NCI-H2196 (cell line): Measurements from ENCODE around the gene ANXA6.

Source experiments
- DNase-seq: peaks from one replicate; lab custom pipeline; 2025; ENCODE audit not compliant: unreplicated experiment; lab: John Stamatoyannopoulos, UW

ANXA6 gene

DNA sequence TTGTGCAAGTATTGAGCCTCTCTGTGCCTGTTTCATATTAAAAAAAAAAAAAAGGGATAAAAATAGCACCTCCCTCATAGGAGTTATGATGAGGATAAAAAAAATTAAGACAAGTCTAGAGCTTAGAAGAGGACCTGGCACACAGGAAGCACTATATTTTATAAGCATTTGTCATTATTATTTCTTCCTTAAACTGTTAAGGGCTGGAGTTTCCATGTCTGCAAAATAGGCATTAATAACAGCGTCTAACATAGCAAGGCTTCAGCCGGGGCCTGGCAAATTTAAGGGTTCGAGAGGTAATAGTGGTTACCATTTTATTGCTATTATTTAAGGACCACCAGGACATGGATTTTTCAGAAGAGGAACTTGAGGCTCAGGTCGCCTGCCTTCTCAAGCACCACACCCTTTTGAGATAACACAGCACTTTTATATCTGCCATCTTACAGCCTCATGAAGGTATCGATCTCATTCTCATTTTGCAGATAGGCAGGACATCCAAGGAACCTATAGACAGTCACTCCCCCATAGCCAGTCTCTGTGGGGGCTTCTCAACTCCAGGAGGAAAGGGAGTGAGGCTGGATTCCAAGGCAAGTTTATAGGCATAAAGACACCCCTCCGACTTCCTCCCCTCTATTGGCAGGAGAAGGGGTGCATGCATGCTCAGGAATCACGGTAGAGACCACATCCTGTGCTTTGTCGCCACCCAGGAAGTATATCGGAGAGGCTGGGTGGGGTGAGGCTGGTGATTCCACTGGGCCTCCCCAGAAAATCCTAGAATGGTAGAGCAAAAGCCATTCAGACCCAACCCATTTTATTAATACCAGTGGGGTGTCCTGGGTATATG, 2.4 kb downstream of the ANXA6 start:
- no peak for DNase-seq

- no peak for DNase-seq
Measured at GRCh38 chr5:151153766-151154272, 3.8 kb downstream of the ANXA6 start.

GRCh38 chr5:151153300-151153699, 4.3 kb downstream of the ANXA6 start:
- DNase-seq: no peak

- no peak for DNase-seq
Measured at GRCh38 chr5:151151793-151152192, 5.8 kb downstream of the ANXA6 start.

DNA sequence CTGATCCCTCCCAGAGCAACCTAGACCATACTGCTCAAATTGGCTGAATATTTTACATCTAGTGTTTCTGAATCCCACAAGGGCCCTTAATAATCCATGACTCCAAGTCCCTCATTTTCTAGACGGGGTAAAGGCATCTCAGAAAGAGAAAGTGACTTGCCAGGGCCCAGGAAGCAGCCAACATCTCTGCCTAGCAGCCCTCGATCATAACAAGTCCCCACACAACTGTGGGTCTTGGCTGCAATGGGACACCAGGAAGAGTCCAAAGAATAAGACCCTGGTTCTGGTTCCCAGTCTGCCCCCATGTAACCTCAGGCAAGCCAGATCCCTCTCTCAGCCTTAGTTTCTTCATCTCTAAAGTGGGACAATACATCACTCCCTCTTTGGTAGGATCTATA, 6.3 kb downstream of the ANXA6 start:
- no peak for DNase-seq

GRCh38 chr5:151150471-151151262, 6.9 kb downstream of the ANXA6 start:
- DNase-seq: peak; percentile 11

- no peak for DNase-seq
Measured at GRCh38 chr5:151148583-151148982, 9.0 kb downstream of the ANXA6 start.

DNA sequence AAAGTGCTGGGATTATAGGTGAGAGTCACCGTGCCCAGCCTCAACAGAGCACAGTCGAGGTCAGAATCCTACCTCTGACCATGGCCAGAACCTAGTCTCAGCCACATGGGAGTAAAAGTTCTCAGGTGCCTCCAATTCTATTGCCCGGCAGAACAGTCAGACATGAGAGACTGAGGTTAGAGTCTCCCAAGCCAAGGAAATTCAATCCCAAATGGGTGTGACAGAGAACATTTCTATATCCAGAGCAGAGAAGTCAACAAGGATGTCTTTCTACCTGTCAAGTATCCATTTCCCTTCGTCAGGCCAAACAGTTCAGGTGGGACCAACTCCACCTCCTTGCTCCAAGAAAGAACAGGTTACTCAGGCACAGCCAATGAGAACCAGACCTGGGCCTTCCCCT, 10.5 kb downstream of the ANXA6 start:
- no peak for DNase-seq

GRCh38 chr5:151146061-151146460, 11.5 kb downstream of the ANXA6 start:
- no peak for DNase-seq

DNA sequence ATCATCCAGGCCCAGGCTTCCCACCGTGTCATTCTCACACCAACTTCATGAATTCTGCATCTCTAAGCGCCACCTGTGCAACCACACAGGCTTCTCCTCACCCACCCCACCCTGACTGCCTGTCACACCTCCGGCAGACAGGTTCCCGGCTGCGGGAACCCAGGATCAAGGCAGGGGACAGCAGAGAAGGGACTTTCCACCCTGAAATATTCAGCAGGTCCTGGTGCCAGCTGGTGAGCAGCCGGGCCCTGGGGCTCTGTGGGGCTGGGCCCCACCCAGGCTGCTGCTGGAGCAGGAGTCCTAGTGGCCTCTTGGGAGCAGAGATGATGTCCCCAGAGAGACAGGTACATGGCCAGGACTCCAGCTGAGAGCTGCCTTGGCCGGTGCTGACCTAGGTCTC, 12.7 kb downstream of the ANXA6 start:
- DNase-seq: no peak

DNA sequence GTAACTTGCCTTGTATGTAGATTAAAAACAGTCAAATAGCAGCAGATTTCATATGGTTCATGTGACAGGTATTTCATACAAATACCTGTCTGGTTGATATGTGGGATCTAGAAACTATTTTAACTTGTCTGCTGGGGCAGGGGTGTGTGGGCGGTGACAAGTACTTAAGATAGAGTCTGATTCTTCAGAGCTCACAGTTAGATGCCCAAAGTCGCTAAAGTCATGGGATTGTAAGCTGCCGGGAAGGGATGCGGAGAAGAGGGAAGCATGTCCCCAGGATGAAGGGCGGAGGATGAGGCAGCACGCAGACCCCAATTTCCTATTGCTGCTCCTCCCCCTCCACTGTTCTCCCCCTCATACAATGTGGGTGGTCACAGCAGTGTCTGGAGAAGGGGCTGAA, 13.3 kb downstream of the ANXA6 start:
- DNase-seq: no peak

- no peak for DNase-seq
Measured at GRCh38 chr5:151143645-151144044, 13.9 kb downstream of the ANXA6 start.

DNA sequence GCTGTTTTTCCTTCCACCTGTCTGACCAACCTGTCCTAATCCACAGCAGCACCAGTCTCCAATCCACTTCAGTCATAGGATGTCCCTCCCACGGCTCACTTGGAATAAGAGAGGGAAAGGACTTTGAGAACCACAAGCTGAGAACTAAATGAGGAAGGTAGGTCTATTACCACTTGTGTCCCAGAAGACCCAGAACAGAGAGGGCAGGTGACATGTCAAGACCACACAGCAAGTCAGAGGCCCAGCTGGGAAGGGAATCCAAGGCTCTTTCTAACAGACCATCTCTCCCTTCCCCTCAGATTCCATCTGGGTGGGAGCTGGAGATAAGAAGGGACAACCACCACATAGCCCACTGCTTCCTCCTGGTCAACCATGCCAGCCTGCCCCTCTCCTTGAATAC, 14.6 kb downstream of the ANXA6 start:
- no peak for DNase-seq

DNA sequence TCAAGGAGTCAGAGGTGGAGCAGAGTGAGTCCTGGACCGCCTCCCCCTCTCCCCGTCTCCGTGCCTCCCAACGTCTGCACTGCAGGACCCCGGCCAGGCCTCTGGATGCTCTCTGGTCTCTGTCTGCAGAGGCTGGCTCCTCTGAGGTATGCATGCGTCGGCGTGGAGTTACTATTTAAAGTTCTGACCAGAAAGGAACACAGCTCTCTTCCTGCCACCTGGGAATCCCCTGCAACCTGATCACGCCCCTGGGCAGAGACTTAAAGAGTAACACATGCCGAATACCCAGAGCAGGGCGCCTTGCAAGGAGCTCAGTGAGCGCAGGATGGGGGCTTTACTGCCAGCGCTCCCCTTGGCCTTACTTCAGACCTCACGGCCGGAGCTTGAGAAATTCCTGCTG, 16.0 kb downstream of the ANXA6 start:
- DNase-seq: no peak

DNA sequence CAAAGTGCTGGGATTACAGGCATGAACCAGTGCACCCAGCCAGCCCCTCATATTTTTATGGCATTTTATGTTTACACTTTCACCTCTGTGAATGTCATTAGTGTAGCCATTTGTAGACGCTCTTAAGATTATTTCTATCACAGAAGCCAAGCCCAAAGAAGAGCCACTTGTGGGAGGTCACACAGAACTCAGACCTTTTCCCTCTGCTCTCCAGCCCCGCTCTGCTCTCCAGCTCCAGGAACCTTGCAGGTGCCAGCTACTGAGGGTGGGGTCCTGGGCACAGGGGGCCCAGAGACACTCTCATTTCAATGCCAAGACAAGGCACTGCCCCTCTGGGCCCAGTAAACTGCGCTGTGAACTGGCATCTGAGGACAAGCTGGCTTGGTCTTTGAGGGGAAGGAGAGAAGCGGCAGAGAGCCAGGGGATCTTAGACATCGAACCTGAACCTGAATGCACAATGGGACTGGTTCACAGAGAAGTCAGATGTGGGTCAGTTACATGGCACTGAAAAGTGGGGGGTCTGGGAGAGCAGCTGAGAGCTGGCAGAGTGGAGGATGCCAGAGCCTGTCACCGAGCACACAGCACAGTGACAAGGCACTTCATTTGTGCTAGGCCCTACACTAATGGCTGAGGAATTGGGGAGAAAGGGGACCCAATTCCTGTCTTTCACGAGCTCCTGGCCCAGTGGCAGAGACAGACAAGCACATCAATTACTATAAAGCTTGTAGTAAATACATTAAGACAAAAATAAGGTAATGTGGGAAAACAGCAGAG, 16.7 kb downstream of the ANXA6 start:
- no peak for DNase-seq

DNA sequence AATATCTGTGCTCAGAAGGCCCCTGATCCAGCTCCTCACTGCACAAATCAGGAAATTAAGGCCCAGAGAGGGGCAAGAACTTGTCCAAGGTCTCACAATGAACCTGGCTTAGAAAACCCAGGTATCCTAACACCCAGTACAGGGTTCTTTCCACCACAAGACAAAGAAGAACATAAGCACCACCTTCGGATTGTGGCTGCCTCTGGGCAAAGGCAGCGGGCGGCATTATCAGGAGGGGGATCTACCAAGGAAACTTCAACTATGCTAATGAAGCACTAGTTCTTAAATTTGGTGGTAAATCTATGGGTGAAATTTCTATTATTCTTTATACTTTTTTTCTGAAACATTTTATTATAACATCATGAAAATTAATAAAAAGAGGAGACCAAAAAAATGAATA, 17.9 kb downstream of the ANXA6 start:
- no peak for DNase-seq

- DNase-seq: peak; percentile 54
Measured at GRCh38 chr5:151139015-151139414, 18.6 kb downstream of the ANXA6 start.

DNA sequence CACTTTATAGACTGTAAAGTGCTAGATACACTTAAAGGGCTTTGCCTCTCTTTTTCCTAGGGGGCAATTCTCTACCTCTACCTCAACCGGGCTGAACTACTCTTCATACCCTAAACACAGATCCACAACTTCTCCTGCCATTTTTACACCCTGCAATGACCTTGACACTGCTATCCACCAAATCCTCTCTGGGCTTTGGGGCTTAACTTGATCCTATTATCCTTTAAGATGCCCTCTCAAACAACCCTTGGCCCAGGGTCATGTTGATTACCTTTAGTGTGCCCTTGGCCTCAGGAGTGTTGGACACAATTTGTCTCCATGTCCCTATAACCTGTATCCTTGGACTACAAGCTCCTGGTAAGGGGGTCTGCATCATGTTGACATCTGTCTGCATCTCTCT, 19.5 kb downstream of the ANXA6 start:
- DNase-seq: no peak

- DNase-seq: no peak
Measured at GRCh38 chr5:151137067-151137825, 20.3 kb downstream of the ANXA6 start.

DNA sequence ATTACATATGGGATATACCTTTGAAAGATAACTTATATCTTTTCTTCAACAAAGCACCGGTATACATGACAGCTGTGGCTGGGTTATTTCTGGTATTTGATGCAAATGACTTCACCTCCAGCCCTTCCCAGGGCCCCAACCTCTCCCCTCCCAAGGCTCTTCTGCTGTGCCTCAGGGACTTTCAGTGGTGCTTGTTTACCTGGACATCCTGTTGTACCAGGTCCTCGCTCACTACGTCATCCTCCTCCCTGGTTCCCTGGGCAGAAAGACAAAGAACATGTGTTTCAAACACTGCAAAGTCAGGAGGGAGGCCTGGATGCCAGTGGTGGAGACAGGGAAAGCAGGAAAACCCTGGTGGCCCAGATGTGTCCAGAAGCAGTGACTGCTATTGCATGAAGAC, 23.4 kb downstream of the ANXA6 start:
- no peak for DNase-seq

DNA sequence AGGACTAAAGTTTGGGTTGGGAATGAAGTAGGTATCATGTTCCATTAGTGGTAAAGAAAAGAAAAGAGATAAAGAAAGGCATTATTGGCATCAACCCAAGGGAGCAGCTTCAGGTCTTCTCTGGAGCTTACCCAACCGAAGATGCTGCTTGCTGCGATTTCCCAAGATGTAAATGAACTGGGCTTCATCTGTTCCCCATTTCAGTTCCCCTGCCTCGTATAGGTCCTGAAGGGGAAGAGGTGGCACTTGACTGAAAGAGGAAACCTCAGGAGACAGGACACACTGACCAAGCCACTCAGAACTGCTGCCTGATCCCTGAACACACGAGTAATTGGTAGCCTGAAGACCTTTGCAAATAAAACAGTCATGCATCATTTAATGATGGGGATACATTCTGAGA, 24.6 kb downstream of the ANXA6 start:
- no peak for DNase-seq
